Esophagus squamous epithelium (tissue), 4 donors: ENCODE data around the gene IGSF9B. TPM values are rescaled to one million over a fixed set of nuclear protein-coding genes. Genes with fewer than 3 reads are reported as not detected.

Experiments
- total RNA-seq, 4 donors: library from RNA; depleted of rRNA; stranded (reverse); fragments of >200 nt; gene quantifications; one replicate each; pipeline ENCODE4 v1.1.0, GENCODE V29; 2016

Gene IGSF9B
- total RNA-seq, 4 donors from 2014 or later = 1.1 to 4.8 (median 1.8) TPM

Other genes with a start within 250 kb of the IGSF9B start
- not detected for gene SPATA19, start 111.5 kb downstream of the IGSF9B start, total RNA-seq
- gene JAM3, start 112.1 kb upstream of the IGSF9B start, total RNA-seq = 10 to 100 TPM in 2 of 4 donors, 1 to 10 TPM in 2; 1.6 to 21.4 (median 7.9) TPM